Hepatocyte (in vitro differentiated cells): ENCODE measurements around the gene GLIPR1L1. TPM values are rescaled to one million over a fixed set of nuclear protein-coding genes. Genes with fewer than 3 reads are reported as not detected.

Source experiments
- DNase-seq: peaks from one replicate; pipeline ENCODE4 v3.0.0-alpha.2; 2016; ENCODE audit warnings: low spot score
- H2AFZ ChIP-seq: fragments of 200-600 bp; sonication (generic); 2 replicates; pipeline ENCODE4 v1.6.0; 2016; ENCODE audit warnings: antibody characterized with exemption, mild to moderate bottlenecking
- H3K27ac ChIP-seq: fragments of 200-600 bp; sonication (generic); 2 replicates; pipeline ENCODE4 v1.5.1; 2016; ENCODE audit warnings: mild to moderate bottlenecking
- H3K27me3 ChIP-seq: fragments of 200-600 bp; sonication (generic); 2 replicates; pipeline ENCODE4 v1.6.1; 2016
- H3K36me3 ChIP-seq: fragments of 200-600 bp; sonication (generic); replicated peaks from 2 replicates; pipeline ENCODE4 v1.5.1; 2016; ENCODE audit warnings: low read depth; ENCODE audit not compliant: insufficient read depth
- H3K4me1 ChIP-seq: fragments of 200-600 bp; sonication (generic); 2 replicates; pipeline ENCODE4 v1.5.1; 2016; ENCODE audit warnings: mild to moderate bottlenecking, moderate library complexity; ENCODE audit not compliant: insufficient read depth
- H3K4me2 ChIP-seq: fragments of 200-600 bp; sonication (generic); 2 replicates; pipeline ENCODE4 v1.6.0; 2016
- H3K4me3 ChIP-seq: fragments of 200-600 bp; sonication (generic); 2 replicates; pipeline ENCODE4 v1.5.1; 2016; ENCODE audit warnings: mild to moderate bottlenecking
- H3K79me2 ChIP-seq: fragments of 200-600 bp; sonication (generic); 2 replicates; pipeline ENCODE4 v1.6.0; 2017; ENCODE audit warnings: mild to moderate bottlenecking
- H3K9me2 ChIP-seq: fragments of 200-600 bp; sonication (generic); replicated peaks from 2 replicates; pipeline ENCODE4 v1.6.0; 2017; ENCODE audit warnings: mild to moderate bottlenecking; ENCODE audit not compliant: insufficient read depth
- H3K9me3 ChIP-seq: fragments of 200-600 bp; sonication (generic); 2 replicates; pipeline ENCODE4 v1.5.1; 2016; ENCODE audit warnings: low read depth, mild to moderate bottlenecking
- H4K20me1 ChIP-seq: fragments of 200-600 bp; sonication (generic); 2 replicates; pipeline ENCODE4 v1.6.0; 2016; ENCODE audit warnings: mild to moderate bottlenecking; ENCODE audit not compliant: insufficient read depth, poor library complexity, severe bottlenecking
- EZH2 ChIP-seq: fragments of 200-600 bp; sonication (generic); IDR thresholded peaks from 2 replicates; pipeline ENCODE4 v1.6.1; 2016; ENCODE audit warnings: antibody characterized with exemption, mild to moderate bottlenecking, borderline replicate concordance
- EZH2phosphoT487 ChIP-seq: fragments of 200-600 bp; sonication (generic); IDR thresholded peaks from one replicate; pipeline ENCODE4 v1.6.1; 2018; ENCODE audit warnings: antibody characterized with exemption, mild to moderate bottlenecking, low read depth, moderate library complexity; ENCODE audit not compliant: unreplicated experiment, severe bottlenecking
- WGBS: methylation state at CpG from one replicate; pipeline ENCODE4 v1.1.6; 2016; ENCODE audit warnings: low lambda C conversion rate; ENCODE audit errors: missing lambda C conversion rate; 5-methylcytosine and 5-hydroxymethylcytosine counted together
- polyA plus RNA-seq: library from polyadenylated mRNA; unstranded; fragments of >200 nt; fragmentation: Nextera tagmentation; extraction: Ambion mirVana; gene quantifications from 2 replicates; pipeline ENCODE4 v1.2.1, GENCODE V29; 2016
- total RNA-seq: library from RNA; depleted of rRNA; stranded (reverse); fragments of >200 nt; gene quantifications from 2 replicates; pipeline ENCODE4 v1.2.3, GENCODE V29; 2014
- TF ChIP-seq, protein P1 (sequence below): fragments of 200-600 bp; sonication (generic); IDR thresholded peaks from 2 replicates; pipeline ENCODE4 v1.5.1; 2016; ENCODE audit warnings: antibody characterized with exemption, mild to moderate bottlenecking; ENCODE audit not compliant: poor library complexity

GLIPR1L1 gene
- total and polyA plus RNA-seq, 2 experiments from 2014 or later = not detected

DNA sequence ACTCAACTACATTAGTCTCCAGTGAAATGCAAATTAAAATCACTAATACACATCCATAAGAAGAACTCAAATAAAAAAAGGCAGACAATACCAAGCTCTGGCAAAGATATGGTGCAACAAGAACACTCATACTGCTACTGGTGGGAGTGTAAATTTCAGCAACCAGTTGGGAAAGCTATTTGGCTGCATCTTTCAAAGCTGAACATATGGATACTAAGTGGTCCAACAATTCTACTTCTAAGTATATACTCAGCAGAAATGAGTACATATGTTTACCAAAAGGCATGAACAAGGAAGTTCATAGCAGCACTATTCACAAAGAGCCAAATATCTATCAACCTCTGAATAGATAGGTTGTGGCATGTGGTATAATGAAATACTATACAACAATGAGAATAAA is 31.7 kb upstream of the GLIPR1L1 start:
- DNase-seq = no peak
- no peaks in the 10 kb centered on the region for H3K36me3 ChIP-seq
- H3K4me1 ChIP-seq = no peaks in the 10 kb centered on the region
- no peak overlapping the region for H3K4me3 ChIP-seq
- H2AFZ ChIP-seq = no peak overlapping the region
- no peaks in the 10 kb centered on the region for H3K9me3 ChIP-seq
- H3K27me3 ChIP-seq = no peaks in the 10 kb centered on the region
- no peaks in the 10 kb centered on the region for H3K9me2 ChIP-seq
- H3K27ac ChIP-seq = no peak overlapping the region
- no peak for TF ChIP-seq EZH2phosphoT487
- TF ChIP-seq EZH2 = no peak
- TF ChIP-seq, protein P1, sequence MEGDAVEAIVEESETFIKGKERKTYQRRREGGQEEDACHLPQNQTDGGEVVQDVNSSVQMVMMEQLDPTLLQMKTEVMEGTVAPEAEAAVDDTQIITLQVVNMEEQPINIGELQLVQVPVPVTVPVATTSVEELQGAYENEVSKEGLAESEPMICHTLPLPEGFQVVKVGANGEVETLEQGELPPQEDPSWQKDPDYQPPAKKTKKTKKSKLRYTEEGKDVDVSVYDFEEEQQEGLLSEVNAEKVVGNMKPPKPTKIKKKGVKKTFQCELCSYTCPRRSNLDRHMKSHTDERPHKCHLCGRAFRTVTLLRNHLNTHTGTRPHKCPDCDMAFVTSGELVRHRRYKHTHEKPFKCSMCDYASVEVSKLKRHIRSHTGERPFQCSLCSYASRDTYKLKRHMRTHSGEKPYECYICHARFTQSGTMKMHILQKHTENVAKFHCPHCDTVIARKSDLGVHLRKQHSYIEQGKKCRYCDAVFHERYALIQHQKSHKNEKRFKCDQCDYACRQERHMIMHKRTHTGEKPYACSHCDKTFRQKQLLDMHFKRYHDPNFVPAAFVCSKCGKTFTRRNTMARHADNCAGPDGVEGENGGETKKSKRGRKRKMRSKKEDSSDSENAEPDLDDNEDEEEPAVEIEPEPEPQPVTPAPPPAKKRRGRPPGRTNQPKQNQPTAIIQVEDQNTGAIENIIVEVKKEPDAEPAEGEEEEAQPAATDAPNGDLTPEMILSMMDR = no peak
- no peaks in the 10 kb centered on the region for H4K20me1 ChIP-seq
- no peak overlapping the region for H3K4me2 ChIP-seq
- H3K79me2 ChIP-seq = no peaks in the 10 kb centered on the region

DNA sequence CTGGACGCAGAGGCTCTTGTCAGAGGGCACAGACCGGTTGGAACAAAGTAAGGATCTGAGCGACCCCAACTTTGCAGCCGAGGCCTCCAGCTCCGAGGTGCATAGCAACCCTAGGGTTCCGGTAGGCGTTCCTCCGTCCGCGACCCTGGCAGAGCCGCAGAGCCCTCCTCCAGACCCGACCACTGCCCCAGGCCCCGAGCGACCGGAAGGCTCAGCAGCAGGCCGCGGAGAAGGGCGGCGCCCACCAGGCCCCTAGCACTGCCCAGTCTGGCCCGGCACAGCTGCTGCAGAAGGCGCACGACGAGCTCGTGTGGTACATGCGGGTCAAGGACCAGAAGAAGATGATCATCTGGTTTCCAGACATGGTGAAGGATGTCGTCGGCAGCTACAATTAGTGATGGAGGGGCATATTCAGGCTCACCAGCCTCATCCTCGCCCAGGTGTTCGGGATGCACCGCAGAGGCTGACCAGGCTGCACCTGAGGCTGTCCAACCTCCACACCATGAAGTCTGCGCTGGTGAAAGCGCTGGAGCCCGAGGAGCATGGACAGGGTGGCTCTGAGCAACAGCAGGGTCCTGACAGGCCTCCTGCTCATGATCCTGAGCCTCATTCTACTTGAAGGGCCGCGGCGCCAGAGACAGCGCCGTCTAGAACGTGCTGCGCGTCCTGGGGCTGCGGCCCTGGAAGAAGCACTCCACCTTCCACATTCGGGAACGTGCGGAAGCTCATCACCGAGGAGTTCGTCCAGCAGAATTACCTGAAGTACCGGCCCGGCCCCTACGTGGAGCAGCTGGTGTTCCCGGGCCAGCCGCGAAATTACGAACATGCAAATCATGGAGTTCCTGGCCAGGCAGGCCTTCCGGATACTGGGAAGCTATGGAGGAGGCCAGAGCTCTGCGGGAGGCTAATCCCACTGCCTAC is 28.8 kb upstream of the GLIPR1L1 start:
- Histone ChIP-seq H3K79me2 (no peaks in the 10 kb centered on the region), H3K27ac (no peak overlapping the region), H4K20me1 (no peaks in the 10 kb centered on the region), H2AFZ (no peak overlapping the region), H3K27me3 (no peaks in the 10 kb centered on the region), H3K4me1 (no peaks in the 10 kb centered on the region), H3K36me3 (no peaks in the 10 kb centered on the region), H3K4me2 (no peak overlapping the region), H3K9me3 (no peaks in the 10 kb centered on the region), H3K4me3 (no peak overlapping the region), H3K9me2 (no peaks in the 10 kb centered on the region)
- 95% methylated on average over 56 of the region's 56 CpGs for WGBS
- TF ChIP-seq, protein P1 = no peak
- TF ChIP-seq EZH2 (no peak), EZH2phosphoT487 (no peak)
- no peak for DNase-seq

DNA sequence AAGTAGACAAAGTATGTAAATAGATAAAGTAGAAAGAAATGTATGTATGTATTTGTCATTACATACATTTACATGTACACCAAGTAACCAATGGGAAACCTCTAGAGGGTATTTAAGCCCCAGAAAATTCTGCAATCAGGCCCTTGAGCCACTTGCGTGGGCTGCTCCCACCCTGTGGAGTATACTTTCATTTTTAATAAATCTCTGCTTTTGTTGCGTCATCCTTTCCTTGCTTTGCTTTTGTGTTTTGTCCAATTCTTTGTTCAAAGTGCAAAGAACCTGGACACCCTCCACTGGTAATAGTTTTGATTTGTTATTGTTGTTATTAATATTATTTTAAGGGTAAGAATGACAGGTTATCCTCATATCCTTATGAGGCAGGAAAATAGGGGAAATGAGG is 26.2 kb upstream of the GLIPR1L1 start:
- Histone ChIP-seq H3K9me2 (no peaks in the 10 kb centered on the region), H3K36me3 (no peaks in the 10 kb centered on the region), H4K20me1 (no peaks in the 10 kb centered on the region), H3K4me2 (no peak overlapping the region), H3K9me3 (no peaks in the 10 kb centered on the region), H3K4me3 (no peak overlapping the region), H3K27me3 (no peaks in the 10 kb centered on the region), H2AFZ (no peak overlapping the region), H3K27ac (no peak overlapping the region), H3K79me2 (no peaks in the 10 kb centered on the region), H3K4me1 (no peaks in the 10 kb centered on the region)
- 96% methylated on average over 2 of the region's 2 CpGs for WGBS
- TF ChIP-seq EZH2phosphoT487 (no peak), EZH2 (no peak)
- TF ChIP-seq, protein P1 = no peak
- DNase-seq = no peak
